ENCODE data around the gene TPPP3. TPM values are rescaled to one million over a fixed set of nuclear protein-coding genes. Genes with fewer than 3 reads are reported as not detected.

The TPPP3 gene
- total and polyA plus RNA-seq, 2 donors (not counting 3 experiments of a cell fraction or from before 2014, with no cell fraction given), result 0.33 to 1.3 TPM

- dilution Hi-C loops (cut with MboI; ENCODE audit: extremely low pct_ligation_motif_present, low sequenced_read_pairs) (no loop called here), intact Hi-C loops (cut with micrococcal nuclease) (loop anchor here (10.0 kb wide), 2 partner anchors 197 to 437 kb away; partner anchors contain the start of genes E2F4, ELMO3 and EXOC3L1)
- TF ChIP-seq FOS (IDR thresholded peaks at IDR 0.05; ENCODE audit: borderline replicate concordance, insufficient read depth, low read length) (no peak), CTCF (IDR thresholded peaks at IDR 0.05; ENCODE audit: extremely low read depth in 1 of 2, insufficient read depth in 1 of 2, low read depth in 1 of 2, low read length in 2 of 2) (no peak), POLR2AphosphoS5 (IDR thresholded peaks at IDR 0.05; ENCODE audit: insufficient read depth, low read depth, low read length) (no peak), EZH2 (IDR thresholded peaks at IDR 0.05; ENCODE audit: borderline replicate concordance, low read depth, low read length, severe bottlenecking) (no peak), JUN (IDR thresholded peaks at IDR 0.05; ENCODE audit: borderline replicate concordance, insufficient read depth, insufficient read length, low read depth) (no peak), GATA2 (IDR thresholded peaks at IDR 0.05; ENCODE audit: insufficient read depth, insufficient read length, low read depth, low read length) (no peak), POLR2A (IDR thresholded peaks at IDR 0.05; ENCODE audit: low read depth, low read length) (no peak), MYC (IDR thresholded peaks at IDR 0.05; ENCODE audit: low read depth, low read length) (no peak)
- TF ChIP-seq, protein P1, sequence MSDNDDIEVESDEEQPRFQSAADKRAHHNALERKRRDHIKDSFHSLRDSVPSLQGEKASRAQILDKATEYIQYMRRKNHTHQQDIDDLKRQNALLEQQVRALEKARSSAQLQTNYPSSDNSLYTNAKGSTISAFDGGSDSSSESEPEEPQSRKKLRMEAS (IDR thresholded peaks at IDR 0.05; ENCODE audit: insufficient read depth, insufficient read length), result no peak
- ChIA-PET CTCF (interaction anchor here (0.6 to 3.1 kb wide), 7 partner anchors 17 to 131 kb away, joined by 3 to 34 read pairs (median 4); partner anchors contain the start of genes KCTD19 and LRRC36), POLR2A (no interaction called here)
- no peak overlapping the region for H3K9ac ChIP-seq (replicated peaks; ENCODE audit: extremely low read depth, insufficient read depth, low read length)
- FAIRE-seq (no peak), DNase-seq (ENCODE audit: low read depth, low spot score) (no peak)
- no peaks in the 10 kb centered on the region for H3K36me3 ChIP-seq (ENCODE audit: control insufficient read depth in 2 of 2, extremely low read depth in 1 of 2, insufficient read depth in 2 of 2, low read length in 2 of 2)
- H2AFZ ChIP-seq (ENCODE audit: low read depth, low read length), result no peak overlapping the region
- BruUV-seq (replicated peaks), result no TSS peak
- peaks cover 9 to 11% of the 10 kb centered on the region in 2 experiments for H3K27me3 ChIP-seq (ENCODE audit: control insufficient read depth in 2 of 2, insufficient read depth in 2 of 2, low read length in 2 of 2)
- H4K20me1 ChIP-seq (replicated peaks; ENCODE audit: control insufficient read depth, extremely low read depth, insufficient read depth, low read length), result no peaks in the 10 kb centered on the region
- H3K27ac ChIP-seq (ENCODE audit: insufficient read depth, low read depth, low read length), result no peak overlapping the region
- H3K9me1 ChIP-seq (replicated peaks; ENCODE audit: control insufficient read depth, extremely low read depth, insufficient read depth, low read length), result no peaks in the 10 kb centered on the region
- no peaks in the 10 kb centered on the region for H3K9me3 ChIP-seq (replicated peaks; ENCODE audit: control insufficient read depth, insufficient read depth, low read length)
- peaks cover 13% of the 10 kb centered on the region for H3K4me1 ChIP-seq (ENCODE audit: control insufficient read depth, extremely low read depth, insufficient read depth, low read length)
- no peak overlapping the region for H3K4me2 ChIP-seq (ENCODE audit: insufficient read depth, low read length)
- no peaks in the 10 kb centered on the region for H3K79me2 ChIP-seq (ENCODE audit: control insufficient read depth, insufficient read depth, low read length)
- H3K4me3 ChIP-seq (replicated peaks in 1 of 3; ENCODE audit: insufficient read depth in 1 of 3, low read depth in 1 of 3, low read length in 3 of 3), result no peak overlapping the region
Measured at GRCh38 chr16:67391424-67392300, 1.6 kb downstream of the TPPP3 start.

Data from endothelial cell of umbilical vein (primary cell).